Measurements from ENCODE around the gene CFAP73. TPM values are rescaled to one million over a fixed set of nuclear protein-coding genes. Genes with fewer than 3 reads are reported as not detected.

CFAP73 gene
- total RNA-seq, 1 experiment from 2014 or later: 0.34 TPM

DNA sequence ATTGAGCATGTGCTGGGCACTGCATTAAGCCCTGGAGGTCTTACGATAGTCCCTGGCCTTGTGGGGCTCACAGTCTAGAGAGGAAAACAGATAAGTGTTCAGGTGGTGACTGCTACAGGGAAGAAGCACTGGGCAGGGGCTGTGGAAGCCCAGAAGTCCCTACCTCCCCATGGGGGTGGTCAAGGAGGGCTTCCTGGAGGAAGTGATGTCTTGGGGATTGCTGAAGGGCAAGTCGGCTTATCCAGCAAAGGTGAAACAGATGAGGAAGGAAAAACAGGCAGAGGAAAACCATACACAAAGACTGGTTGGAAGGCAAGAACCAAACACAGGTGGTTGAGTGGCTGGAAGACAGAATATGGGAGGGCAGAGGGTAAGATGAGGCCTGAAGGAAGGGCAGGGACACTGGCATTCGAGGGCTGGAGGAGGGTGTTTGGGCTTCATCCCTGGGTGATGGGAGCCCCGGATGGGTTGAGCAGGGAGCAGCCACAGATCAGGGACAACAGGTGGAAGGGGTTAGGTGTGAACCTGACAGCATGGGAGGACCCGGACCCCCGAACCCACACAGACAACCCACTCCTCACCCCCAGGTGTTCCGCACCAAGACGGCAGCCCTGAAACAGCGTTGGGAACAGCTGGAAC, 2.8 kb downstream of the CFAP73 start:
- ATAC-seq: no peak
- Histone ChIP-seq H3K4me3 (replicated peaks in 1 of 2; ENCODE audit: low read depth in 1 of 2, low read length in 2 of 2) (peak overlapping the region; percentile 43 to 56), H2AFZ (ENCODE audit: low read depth, low read length, poor library complexity, severe bottlenecking) (peak overlapping the region; percentile 77), H3K4me2 (ENCODE audit: low read length) (peak overlapping the region; percentile 80), H3K9ac (ENCODE audit: low read length) (peak overlapping the region; percentile 48; the same call in 1 of the 2 replicates), H3K36me3 (ENCODE audit: control insufficient read depth in 1 of 2, insufficient read depth in 2 of 2, low read length in 2 of 2) (no peaks in the 10 kb centered on the region), H3K27ac (ENCODE audit: low read depth, low read length) (no peak overlapping the region), H3K9me3 (ENCODE audit: control insufficient read depth in 1 of 2, insufficient read depth in 1 of 2, low read depth in 1 of 2, low read length in 2 of 2) (no peaks in the 10 kb centered on the region), H3K27me3 (ENCODE audit: insufficient read depth, low read length) (no peaks in the 10 kb centered on the region), H3K79me2 (ENCODE audit: insufficient read depth, low read length) (no peaks in the 10 kb centered on the region), H4K20me1 (ENCODE audit: insufficient read depth) (no peaks in the 10 kb centered on the region), H3K4me1 (ENCODE audit: control insufficient read depth in 1 of 2, insufficient read depth in 2 of 2, low read length in 2 of 2) (peaks cover 19 to 36% of the 10 kb centered on the region in 2 experiments), H3K9me2 (ENCODE audit: insufficient read depth) (no peaks in the 10 kb centered on the region)
- ChIA-PET CTCF (interaction anchor here (0.8 to 2.6 kb wide), 12 partner anchors 9 to 252 kb away, joined by 3 to 25 read pairs (median 4); partner anchors contain the start of gene RASAL1), RAD21 (ENCODE audit: low non-redundant PET in 1 of 2, low total read pairs in 2 of 2, uncharacterized antibody in 2 of 2, unreplicated experiment in 2 of 2) (interaction anchor here (0.7 to 1.1 kb wide), 2 partner anchors 16 to 22 kb away, joined by 4 to 5 read pairs; no protein-coding TSS in a partner anchor), POLR2A (interaction anchor here (0.8 kb wide), 1 partner anchor 9 kb away, joined by 3 read pairs; no protein-coding TSS in a partner anchor)
- BruUV-seq (replicated peaks): no TSS peak
- DNase-seq (ENCODE audit: low read depth, low spot score): no peak
- intact Hi-C loops (cut with micrococcal nuclease): no loop called here
- TF ChIP-seq EGR1 (IDR thresholded peaks at IDR 0.05; ENCODE audit: low read depth): no peak
- TF ChIP-seq, protein P1, sequence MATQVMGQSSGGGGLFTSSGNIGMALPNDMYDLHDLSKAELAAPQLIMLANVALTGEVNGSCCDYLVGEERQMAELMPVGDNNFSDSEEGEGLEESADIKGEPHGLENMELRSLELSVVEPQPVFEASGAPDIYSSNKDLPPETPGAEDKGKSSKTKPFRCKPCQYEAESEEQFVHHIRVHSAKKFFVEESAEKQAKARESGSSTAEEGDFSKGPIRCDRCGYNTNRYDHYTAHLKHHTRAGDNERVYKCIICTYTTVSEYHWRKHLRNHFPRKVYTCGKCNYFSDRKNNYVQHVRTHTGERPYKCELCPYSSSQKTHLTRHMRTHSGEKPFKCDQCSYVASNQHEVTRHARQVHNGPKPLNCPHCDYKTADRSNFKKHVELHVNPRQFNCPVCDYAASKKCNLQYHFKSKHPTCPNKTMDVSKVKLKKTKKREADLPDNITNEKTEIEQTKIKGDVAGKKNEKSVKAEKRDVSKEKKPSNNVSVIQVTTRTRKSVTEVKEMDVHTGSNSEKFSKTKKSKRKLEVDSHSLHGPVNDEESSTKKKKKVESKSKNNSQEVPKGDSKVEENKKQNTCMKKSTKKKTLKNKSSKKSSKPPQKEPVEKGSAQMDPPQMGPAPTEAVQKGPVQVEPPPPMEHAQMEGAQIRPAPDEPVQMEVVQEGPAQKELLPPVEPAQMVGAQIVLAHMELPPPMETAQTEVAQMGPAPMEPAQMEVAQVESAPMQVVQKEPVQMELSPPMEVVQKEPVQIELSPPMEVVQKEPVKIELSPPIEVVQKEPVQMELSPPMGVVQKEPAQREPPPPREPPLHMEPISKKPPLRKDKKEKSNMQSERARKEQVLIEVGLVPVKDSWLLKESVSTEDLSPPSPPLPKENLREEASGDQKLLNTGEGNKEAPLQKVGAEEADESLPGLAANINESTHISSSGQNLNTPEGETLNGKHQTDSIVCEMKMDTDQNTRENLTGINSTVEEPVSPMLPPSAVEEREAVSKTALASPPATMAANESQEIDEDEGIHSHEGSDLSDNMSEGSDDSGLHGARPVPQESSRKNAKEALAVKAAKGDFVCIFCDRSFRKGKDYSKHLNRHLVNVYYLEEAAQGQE (IDR thresholded peaks at IDR 0.05; ENCODE audit: low read depth): no peak

All from HCT116 (cell line).